Spleen (tissue), 7 donors: ENCODE results near the gene DTWD2.

Experiments
- POLR2A ChIP-seq, 3 donors: fragments of 450-650 bp; IDR thresholded peaks; one replicate each; pipeline ENCODE4 v1.5.1; 2017; ENCODE audit warnings: antibody characterized with exemption in 3 of 3, mild to moderate bottlenecking in 1 of 3
- POLR2AphosphoS5 ChIP-seq, 3 donors: sonication (generic); formaldehyde crosslinking; IDR thresholded peaks; one replicate each; pipeline ENCODE4 v1.5.1; 2017; ENCODE audit warnings: antibody characterized with exemption in 3 of 3
- TF ChIP-seq, protein P1 (sequence below), 11 experiments: fragments of 200-600 bp in 7 of 11; fragments of 450-650 bp in 4 of 11; sonication (generic) in 4 of 11; IDR thresholded peaks in 8 of 11; conservative IDR thresholded peaks in 3 of 11; 1 replicate in 7 of 11; 2 replicates in 4 of 11; pipeline versions ENCODE4 v1.4.0 to v1.8.0; 2016 to 2021; ENCODE audit warnings: antibody characterized with exemption in 11 of 11, inconsistent platforms in 4 of 11, mild to moderate bottlenecking in 1 of 11
- donor health status: DM: no; HTN: no; CAD: no; lungs with moderate emphysema.
- donor health status: DM: no; HTN: no; CAD: no.
- donor health status: DM: no; HTN: no; CAD: no.

DNA sequence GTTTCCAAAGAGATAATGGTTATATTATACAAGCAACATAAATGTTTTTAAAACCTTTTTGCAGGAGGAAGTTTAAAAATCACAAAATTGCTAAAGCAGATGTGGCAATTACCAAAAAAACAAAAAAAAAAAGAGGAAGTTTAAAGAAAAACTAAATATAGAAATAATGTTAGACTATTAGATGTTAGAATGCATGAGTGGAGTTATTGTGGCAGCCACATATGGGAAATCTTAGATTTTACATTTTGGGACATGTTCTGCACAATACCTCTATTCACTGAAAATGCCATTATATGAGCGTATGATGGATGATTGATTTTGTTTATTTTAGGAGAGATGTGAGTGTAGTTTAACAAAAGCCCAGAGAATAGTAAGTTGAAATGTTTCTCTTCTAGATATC, 31.2 kb upstream of the DTWD2 start:
- TF ChIP-seq, protein P1, sequence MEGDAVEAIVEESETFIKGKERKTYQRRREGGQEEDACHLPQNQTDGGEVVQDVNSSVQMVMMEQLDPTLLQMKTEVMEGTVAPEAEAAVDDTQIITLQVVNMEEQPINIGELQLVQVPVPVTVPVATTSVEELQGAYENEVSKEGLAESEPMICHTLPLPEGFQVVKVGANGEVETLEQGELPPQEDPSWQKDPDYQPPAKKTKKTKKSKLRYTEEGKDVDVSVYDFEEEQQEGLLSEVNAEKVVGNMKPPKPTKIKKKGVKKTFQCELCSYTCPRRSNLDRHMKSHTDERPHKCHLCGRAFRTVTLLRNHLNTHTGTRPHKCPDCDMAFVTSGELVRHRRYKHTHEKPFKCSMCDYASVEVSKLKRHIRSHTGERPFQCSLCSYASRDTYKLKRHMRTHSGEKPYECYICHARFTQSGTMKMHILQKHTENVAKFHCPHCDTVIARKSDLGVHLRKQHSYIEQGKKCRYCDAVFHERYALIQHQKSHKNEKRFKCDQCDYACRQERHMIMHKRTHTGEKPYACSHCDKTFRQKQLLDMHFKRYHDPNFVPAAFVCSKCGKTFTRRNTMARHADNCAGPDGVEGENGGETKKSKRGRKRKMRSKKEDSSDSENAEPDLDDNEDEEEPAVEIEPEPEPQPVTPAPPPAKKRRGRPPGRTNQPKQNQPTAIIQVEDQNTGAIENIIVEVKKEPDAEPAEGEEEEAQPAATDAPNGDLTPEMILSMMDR (IDR thresholded peaks at IDR 0.05 in 8 of 11, conservative IDR thresholded peaks at IDR 0.05 in 3 of 11): no peak
- TF ChIP-seq POLR2A (IDR thresholded peaks at IDR 0.05) (no peak), POLR2AphosphoS5 (IDR thresholded peaks at IDR 0.05) (no peak)
